MV-4-11 (cell line): ENCODE data around the gene GRID1.
"Not testable (repeated sequence)": the region's sequence is repeated elsewhere in the genome, so short reads cannot be mapped to it uniquely, and the experiment has no call there.

Experiments
- DNase-seq: peaks from one replicate; lab custom pipeline; 2025; lab: John Stamatoyannopoulos, UW

The GRID1 gene

GRCh38 chr10:86138551-86139065 is 228.0 kb downstream of the GRID1 start:
- no peak for DNase-seq

- DNase-seq: no peak
Measured at GRCh38 chr10:86137561-86137960, 229.0 kb downstream of the GRID1 start.

- DNase-seq: peak; percentile 37
Measured at GRCh38 chr10:86136934-86137333, 229.7 kb downstream of the GRID1 start.

GRCh38 chr10:86135191-86135590 is 231.4 kb downstream of the GRID1 start:
- DNase-seq: no peak

- no peak for DNase-seq
Measured at GRCh38 chr10:86130737-86131475, 235.7 kb downstream of the GRID1 start.

GRCh38 chr10:86130041-86130440 is 236.6 kb downstream of the GRID1 start:
- no peak for DNase-seq

- DNase-seq: no peak
Measured at GRCh38 chr10:86128360-86128759, 238.2 kb downstream of the GRID1 start.

GRCh38 chr10:86127274-86127819 is 239.2 kb downstream of the GRID1 start:
- DNase-seq: no peak

GRCh38 chr10:86124734-86125133 is 241.9 kb downstream of the GRID1 start:
- no peak for DNase-seq

- DNase-seq: no peak
Measured at GRCh38 chr10:86123715-86124114, 242.9 kb downstream of the GRID1 start.

- DNase-seq: no peak
Measured at GRCh38 chr10:86123304-86123703, 243.3 kb downstream of the GRID1 start.

- DNase-seq: no peak
Measured at GRCh38 chr10:86122646-86123045, 243.9 kb downstream of the GRID1 start.

- no peak for DNase-seq
Measured at GRCh38 chr10:86121200-86121599, 245.4 kb downstream of the GRID1 start.

GRCh38 chr10:86117051-86117450 is 249.5 kb downstream of the GRID1 start:
- no peak for DNase-seq

- DNase-seq: no peak
Measured at GRCh38 chr10:86113983-86114382, 252.6 kb downstream of the GRID1 start.

GRCh38 chr10:86113501-86113900 is 253.1 kb downstream of the GRID1 start:
- DNase-seq: no peak

- DNase-seq: peak; percentile 80
Measured at GRCh38 chr10:86113044-86113443, 253.6 kb downstream of the GRID1 start.

- DNase-seq: no peak
Measured at GRCh38 chr10:86111902-86112545, 254.6 kb downstream of the GRID1 start.

- DNase-seq: no peak
Measured at GRCh38 chr10:86110156-86110786, 256.3 kb downstream of the GRID1 start.

GRCh38 chr10:86109421-86109820 is 257.2 kb downstream of the GRID1 start:
- DNase-seq: no peak

- no peak for DNase-seq
Measured at GRCh38 chr10:86108696-86109095, 257.9 kb downstream of the GRID1 start.

GRCh38 chr10:86107611-86108310 is 258.8 kb downstream of the GRID1 start:
- not testable (repeated sequence) for DNase-seq
